ENCODE measurements around the gene KIF13A.

GRCh38 chr6:17968876-17969275, 18.6 kb downstream of the KIF13A start:
- TF ChIP-seq CTCF (IDR thresholded peaks at IDR 0.05) (no peak), POLR2A (IDR thresholded peaks at IDR 0.05) (no peak)
